A673 (cell line): ENCODE measurements around the gene OR8B3.

Experiments
- EZH2 ChIP-seq: fragments of 200-600 bp; sonication (generic); IDR thresholded peaks from 2 replicates; pipeline ENCODE4 v1.6.1; 2017; ENCODE audit warnings: borderline replicate concordance, low read depth, mild to moderate bottlenecking, mixed read lengths, antibody characterized with exemption, low read length; ENCODE audit not compliant: poor library complexity, severe bottlenecking
- TF ChIP-seq, protein P1 (sequence below): fragments of 300-800, 200-600 bp; sonication (generic); conservative IDR thresholded peaks from 2 replicates; pipeline ENCODE4 v1.5.1; 2017; ENCODE audit warnings: low read depth, mild to moderate bottlenecking, antibody characterized with exemption, low read length, moderate library complexity, mixed read lengths

DNA sequence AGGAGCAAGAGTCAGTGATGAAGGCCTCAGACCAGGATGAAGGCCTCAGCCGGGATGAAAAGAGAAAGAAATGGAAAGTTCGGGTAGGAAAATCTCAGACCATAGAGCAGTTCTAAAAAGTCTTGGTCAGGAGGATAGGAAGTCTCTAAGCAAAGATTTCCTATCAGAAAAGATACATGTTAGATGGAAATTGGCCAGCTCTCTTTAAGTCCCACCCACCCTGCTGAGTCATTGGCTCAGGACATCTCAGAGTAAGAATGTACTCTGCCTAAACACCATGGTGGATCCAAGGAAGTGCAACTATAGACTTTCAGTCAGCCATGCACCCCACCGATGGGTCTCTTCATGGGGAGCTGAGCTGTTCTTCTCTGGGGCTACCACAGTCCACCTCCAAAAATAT lies 4.4 kb downstream of the OR8B3 start:
- TF ChIP-seq, protein P1, sequence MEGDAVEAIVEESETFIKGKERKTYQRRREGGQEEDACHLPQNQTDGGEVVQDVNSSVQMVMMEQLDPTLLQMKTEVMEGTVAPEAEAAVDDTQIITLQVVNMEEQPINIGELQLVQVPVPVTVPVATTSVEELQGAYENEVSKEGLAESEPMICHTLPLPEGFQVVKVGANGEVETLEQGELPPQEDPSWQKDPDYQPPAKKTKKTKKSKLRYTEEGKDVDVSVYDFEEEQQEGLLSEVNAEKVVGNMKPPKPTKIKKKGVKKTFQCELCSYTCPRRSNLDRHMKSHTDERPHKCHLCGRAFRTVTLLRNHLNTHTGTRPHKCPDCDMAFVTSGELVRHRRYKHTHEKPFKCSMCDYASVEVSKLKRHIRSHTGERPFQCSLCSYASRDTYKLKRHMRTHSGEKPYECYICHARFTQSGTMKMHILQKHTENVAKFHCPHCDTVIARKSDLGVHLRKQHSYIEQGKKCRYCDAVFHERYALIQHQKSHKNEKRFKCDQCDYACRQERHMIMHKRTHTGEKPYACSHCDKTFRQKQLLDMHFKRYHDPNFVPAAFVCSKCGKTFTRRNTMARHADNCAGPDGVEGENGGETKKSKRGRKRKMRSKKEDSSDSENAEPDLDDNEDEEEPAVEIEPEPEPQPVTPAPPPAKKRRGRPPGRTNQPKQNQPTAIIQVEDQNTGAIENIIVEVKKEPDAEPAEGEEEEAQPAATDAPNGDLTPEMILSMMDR = no peak
- no peak for TF ChIP-seq EZH2
